Measurements from ENCODE around the gene DCDC2C.

Gene DCDC2C

GRCh38 chr2:3885629-3886628 is 182.6 kb downstream of the DCDC2C start:
- no peak for TF ChIP-seq CTCF (IDR thresholded peaks at IDR 0.05; ENCODE audit: low read length, missing control alignments)
- H3K4me3 ChIP-seq (replicated peaks; ENCODE audit: low read depth, low read length): no peak overlapping the region
- DNase-seq (ENCODE audit: low read depth): no peak

DNA sequence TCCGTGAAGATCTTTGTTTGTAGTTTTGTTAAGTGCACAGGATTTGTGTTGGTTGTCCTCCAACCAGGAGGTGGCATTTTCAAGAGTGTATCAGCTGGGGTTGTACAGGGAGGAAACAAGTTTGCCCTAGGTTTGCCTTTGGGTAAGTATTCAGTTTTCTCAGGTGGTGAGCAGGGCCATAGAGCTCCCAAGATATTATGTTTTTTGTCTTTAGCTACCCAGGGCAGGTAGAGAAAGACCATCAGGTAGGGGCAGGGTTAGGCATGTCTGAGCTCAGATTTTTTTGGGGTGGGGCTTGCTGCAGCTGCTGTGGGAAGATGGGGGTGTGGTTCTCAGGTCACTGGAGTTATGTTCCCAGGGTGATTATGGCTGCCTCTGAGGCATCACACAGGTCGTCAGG is 191.6 kb downstream of the DCDC2C start:
- no peak for DNase-seq (ENCODE audit: low read depth)
- no peak for TF ChIP-seq CTCF (IDR thresholded peaks at IDR 0.05; ENCODE audit: low read length, missing control alignments)
- no peak overlapping the region for H3K4me3 ChIP-seq (replicated peaks; ENCODE audit: low read depth, low read length)
